NCI-H345 treated with DMSO at 0.1 percent for 48 hours (cell line): ENCODE data around the gene OSBPL3.

Experiments used
- DNase-seq: peaks from one replicate; lab custom pipeline; 2025; ENCODE audit not compliant: unreplicated experiment; lab: John Stamatoyannopoulos, UW

The OSBPL3 gene

DNA sequence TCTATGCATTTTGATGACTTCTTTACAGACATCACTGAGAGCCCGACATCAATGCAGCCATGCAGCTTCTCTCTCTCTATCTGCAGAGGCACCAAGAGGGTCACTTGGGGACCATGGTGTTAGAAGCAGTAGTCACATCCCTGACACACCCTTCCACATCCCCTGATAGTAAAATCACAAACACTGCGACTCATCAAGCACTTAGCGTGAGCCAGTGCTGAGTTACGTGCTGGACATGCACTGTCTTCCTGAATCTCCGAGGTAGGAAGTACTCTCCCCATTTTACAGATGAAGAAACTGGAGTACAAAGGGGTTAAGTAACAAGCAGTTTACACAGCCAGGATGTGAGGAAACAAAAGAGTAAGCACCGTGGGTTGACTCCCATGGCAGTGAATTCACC lies 109.2 kb downstream of the OSBPL3 start:
- no peak for DNase-seq

DNA sequence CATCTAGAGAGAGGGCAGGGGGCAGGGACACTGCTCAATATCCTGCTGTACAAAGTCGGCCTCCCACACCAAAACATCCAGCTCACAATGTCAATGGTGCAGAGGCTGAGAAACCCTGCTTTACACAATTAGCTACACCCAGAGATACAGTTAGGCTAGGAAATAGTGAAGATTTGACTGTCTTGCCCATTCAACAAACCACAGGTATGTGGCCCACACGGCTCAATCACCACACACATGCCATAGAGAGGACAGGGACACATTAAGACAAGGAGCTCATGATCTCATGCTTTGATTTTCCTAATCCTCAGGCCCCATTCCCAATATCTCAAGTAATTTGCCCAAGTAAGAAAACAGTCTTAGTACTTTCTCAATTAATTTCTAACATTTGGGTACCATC lies 110.4 kb downstream of the OSBPL3 start:
- no peak for DNase-seq

DNA sequence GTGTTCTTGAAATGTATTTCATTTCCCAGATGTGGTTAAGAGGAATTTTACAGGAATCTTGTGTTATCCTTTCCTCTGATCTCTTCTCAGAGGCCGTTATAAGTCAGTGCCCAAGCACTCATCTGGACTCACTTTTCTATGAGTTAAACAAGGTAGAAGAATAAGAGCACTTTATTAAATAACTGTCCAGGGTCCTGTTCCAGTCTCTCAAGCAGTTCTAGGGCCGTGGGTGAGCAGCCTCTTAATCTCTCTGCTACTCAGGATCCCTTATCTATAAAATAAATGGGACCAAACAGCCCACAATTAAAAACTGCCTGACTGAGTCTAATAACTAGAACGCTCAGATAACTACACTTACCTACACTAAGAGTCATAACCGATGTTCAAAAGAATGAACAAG lies 111.2 kb downstream of the OSBPL3 start:
- DNase-seq, result no peak

DNA sequence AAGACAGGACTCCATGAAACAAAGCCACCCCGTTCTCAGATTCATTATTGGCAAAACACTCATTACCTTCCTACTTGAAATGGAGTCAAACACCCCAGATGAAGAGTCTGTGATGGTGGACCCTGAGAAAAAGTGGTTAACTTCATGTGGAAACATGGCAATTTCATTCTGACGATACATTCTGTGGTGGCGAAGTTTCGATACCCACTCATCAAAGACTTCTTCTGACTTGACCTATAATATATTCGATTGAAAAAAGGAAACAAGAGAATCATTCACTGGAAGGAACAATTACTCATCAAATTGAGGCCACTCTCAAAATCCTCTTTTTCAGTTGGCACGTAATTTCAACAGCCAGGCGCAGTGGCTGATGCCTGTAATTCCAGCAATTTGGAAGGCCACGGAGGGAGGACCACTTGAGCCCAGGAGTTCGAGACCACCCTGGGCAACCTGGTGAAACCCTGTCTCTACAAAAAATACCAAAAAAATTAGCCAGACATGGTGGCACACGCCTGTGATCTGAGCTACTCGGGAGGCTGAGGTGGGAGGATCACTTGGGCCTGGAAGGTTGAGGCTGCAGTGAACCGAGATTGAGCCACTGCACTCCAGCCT lies 113.9 kb downstream of the OSBPL3 start:
- no peak for DNase-seq

DNA sequence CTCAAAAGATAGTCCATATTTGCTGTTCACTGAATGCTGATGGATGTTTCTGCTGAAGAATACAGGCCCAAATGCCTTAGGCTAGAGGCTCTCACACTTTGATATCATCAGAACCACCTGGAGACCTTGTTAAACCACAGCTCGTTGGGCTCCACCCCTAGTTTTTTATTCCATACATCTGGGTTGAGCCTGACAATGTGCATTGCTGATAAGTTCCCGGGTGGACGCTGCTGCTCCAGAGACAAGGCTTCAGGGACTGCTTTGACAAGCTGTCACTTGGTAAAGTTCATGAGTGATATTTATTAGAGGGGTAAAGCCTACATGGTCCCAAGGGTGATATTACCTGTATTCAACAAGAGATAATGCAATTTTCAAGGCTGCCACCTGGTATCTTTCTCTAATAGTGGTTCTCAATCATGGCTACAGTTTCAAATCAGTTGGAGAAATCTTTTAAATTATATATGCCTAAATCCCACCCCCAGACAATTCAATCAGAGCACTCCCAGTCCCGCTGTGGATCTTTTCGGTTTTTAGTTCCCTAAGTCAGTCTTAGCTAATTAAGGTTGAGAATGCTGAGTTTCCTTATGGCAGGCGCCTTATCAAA lies 115.7 kb downstream of the OSBPL3 start:
- DNase-seq, result no peak

DNA sequence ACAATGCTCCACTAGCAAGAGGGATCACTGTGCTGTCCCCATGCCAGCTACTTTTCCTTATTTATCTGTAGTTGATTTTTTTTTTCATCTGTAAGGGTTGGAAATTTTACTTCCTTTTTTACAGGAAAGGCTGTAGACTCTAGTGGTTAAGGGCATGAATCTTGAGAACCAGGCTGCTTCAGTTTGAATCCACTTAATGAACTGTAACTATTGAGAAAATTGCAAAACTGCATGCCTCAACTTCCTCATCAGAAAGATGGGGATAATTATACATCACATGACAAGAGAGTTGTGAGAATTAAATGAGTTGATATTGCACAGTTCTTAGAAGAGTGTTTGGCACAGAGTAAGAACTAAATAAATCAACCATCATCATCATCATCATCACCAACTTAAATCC lies 116.4 kb downstream of the OSBPL3 start:
- no peak for DNase-seq

DNA sequence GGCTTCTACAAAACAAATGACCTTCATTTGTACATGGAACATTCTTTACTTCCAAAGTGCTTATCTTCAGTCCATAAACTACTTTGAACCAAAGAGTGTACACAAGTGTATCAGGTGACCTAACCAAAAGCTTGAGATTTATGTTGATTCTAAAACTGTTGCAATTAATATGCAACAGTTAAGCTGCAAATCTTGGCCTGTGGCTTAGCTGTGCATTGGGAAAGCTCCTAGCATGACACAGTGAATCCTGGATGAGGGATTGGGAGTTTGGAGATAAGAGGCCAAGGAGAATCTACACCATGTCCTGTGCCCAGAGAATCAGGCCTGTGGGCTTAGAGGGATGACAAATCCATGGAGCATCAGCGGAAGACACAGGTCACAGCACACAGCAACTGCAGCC lies 117.5 kb downstream of the OSBPL3 start:
- DNase-seq, result no peak

DNA sequence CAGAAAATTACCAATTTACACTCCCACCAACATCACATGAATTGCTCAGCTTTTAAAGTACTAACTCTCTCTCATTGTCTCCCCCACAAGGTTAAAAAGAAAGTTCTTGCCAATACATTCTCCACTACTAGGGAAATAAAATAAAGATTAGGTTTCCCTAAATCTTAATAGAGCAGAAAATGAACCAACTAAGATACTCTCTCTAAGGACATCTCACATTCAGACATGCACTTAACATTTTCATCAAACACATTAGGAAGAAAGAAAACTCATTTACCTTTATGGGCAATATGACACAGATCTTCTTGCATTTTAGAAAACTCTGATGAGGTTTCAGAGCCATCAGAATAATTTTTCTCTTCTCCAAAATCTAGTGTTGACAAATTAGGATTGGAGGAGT lies 118.6 kb downstream of the OSBPL3 start:
- DNase-seq, result no peak

DNA sequence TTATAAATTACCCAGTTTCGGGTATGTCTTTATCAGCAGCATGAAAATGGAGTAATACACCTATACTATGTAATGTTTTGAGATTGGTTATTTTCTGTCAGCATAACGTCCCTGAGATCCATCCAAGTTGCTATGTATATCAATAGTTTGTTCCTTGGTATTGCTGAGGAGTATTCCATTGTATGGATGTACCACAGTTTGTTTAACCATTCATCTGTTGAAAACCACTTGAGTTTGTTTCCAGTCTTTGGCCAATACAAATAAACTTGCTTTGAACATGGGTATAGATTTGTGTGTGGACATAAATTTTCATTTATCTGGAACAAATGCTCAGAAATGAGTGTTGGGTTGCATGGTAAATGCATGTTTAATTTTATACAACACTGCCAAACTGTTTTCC lies 119.4 kb downstream of the OSBPL3 start:
- DNase-seq, result no peak

DNA sequence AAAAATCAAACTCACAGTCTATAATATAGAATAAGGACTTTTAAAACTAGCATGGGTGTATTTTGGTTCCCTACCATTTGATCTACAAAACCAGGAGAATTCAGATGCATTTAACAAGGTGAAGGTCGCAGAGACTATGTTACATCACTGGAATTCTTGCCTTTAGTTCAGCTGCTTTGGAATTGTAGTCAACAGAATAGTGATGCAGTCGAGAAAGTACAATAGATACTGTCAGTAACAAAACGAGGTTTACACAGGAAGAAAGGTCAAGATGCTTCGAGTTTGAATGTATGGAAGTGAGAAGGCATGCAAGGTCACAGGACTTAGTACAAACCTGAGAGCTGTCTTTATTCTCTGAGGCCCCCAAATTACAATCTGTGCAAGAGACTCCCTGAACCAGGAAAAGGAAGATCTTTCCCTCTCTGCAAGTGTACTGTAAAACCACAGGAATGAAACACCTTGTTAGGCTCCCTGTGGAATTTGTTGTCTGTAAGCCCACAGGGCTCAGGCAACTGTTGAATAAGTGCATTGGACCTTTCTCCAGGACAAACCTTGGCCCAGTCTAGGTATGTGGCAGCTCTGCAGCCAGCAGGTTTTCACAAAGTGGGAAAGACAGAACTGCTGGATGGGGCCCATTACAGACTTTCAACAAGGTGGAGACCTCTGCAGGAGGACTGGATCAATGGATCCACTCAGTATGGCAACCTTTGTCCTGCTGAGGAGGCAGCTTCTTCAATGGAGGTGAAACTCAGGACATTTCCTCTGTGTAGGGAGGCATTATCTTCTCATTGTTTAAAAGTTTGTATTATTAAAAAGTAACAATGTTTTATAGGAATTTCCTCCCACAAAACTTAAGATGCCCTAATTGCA lies 121.6 kb downstream of the OSBPL3 start:
- no peak for DNase-seq

DNA sequence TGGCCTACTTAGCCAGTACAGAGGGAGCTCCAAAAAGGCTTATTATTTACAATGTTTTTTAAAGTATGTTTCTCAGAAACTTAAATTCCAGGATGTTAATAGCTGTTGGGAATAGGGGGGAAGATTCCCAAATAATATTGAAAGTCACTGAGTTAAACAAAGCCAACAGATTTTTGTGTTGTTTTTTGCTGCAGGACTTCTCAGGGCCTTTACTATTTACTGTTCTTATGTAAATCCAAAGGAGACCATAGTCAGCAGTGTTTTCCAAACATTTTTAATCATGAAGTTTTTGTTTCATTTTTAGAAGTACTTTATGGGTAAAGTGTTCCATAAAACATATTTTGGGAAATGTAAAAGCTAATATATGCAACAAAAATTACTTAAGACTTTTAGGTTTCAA lies 122.4 kb downstream of the OSBPL3 start:
- no peak for DNase-seq

DNA sequence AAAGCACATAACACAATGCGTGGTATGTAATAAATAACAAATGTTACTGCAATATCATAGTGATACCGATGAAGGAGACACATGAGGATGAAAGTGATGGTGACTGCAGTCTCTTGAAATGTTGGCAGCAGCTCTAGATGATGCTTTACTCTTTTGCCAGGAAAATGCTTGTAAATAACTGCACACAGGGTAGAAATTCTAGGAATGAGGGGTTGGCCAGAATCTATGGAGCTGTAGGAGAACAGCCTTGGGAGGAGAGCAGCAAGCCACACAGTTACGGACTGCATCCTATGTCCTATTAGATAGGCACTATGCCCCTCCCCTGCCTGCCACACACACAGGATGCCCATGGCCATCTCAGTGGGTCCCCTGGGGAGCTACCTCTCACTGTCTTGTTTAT lies 125.1 kb downstream of the OSBPL3 start:
- DNase-seq, result no peak

DNA sequence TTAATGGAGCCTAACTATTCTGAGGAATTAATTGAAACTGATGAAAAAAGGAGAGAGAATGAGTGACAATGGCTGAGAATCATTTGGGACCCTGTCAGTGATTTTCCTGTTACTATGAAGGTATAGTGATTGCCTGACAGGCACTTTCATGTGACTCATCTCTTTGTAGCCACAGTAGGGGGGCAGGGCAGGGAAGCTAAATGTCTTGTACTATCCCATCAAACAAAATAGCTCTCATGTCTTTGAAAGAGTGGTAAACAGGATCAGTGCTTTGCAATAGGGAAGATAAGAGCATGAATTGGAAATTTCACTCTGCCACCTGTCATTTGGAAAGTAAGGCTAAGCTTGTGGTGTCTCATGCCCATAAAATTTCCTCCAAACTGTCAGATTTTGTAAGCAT lies 128.2 kb downstream of the OSBPL3 start:
- DNase-seq, result peak; percentile 45

DNA sequence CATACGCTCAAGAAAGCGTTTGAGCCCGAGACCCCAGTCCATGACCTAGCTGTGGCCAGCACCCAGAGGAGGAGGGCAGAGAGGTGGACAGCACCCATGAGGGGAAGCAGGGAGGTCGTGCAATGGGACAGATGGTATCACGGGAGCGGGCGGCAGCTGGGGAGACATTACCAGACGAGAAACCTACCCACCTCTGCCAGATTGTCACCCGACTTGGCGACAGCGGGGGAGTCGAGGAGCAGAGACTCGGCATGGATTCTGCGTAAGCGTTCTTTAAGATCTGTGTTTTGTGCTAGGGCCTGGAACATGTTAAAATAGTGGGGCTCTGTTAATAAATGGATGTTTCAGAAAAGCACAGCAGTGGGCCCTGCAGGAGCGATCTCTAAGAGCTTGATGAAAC lies 131.1 kb downstream of the OSBPL3 start:
- no peak for DNase-seq

DNA sequence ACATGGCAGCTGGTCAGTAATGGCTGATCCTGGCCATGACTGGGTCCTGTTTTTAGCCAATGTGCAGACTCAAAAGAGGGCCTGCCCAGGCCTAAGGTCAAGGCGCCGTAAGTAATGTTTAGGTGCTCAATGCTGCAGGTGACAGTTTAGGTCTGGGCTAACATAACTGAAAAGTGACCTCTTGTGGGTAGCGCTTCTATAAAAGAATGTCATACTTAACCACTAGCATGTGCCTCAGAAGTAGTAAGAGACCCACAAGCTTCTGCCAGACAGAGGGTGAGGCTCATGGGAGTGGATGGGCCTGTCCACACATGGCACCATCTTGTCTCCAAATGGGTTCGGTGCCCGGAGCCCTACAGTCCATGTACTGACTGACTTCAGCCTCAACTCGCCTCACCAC lies 132.2 kb downstream of the OSBPL3 start:
- DNase-seq, result no peak

DNA sequence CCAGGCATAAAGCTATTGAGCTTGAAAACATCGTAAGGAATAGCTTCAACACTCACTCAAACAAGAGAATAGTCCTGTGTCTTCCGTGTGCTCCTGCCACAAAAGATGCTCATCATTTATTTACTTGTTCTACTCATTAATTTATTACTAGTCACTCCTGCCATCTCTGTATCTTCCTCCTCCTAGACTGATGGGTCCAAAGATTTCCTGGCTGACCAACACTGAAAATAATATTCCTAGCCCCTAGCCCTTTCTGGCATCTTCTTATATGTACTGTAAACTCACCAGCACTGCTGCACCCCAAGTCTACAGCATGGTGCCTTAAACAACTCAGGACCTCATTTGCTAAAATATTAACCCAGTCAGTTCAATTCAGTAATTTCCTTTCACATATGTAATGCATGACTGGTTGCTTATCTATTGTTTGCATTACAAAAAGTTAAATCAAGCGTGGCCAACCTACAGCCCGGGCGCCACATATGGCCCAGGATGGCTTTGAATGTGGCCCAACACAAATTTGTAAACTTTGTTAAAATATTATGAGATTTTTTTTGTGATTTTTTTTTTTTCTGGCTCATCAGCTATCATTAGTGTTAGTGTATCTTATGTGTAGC lies 136.1 kb downstream of the OSBPL3 start:
- DNase-seq, result no peak

DNA sequence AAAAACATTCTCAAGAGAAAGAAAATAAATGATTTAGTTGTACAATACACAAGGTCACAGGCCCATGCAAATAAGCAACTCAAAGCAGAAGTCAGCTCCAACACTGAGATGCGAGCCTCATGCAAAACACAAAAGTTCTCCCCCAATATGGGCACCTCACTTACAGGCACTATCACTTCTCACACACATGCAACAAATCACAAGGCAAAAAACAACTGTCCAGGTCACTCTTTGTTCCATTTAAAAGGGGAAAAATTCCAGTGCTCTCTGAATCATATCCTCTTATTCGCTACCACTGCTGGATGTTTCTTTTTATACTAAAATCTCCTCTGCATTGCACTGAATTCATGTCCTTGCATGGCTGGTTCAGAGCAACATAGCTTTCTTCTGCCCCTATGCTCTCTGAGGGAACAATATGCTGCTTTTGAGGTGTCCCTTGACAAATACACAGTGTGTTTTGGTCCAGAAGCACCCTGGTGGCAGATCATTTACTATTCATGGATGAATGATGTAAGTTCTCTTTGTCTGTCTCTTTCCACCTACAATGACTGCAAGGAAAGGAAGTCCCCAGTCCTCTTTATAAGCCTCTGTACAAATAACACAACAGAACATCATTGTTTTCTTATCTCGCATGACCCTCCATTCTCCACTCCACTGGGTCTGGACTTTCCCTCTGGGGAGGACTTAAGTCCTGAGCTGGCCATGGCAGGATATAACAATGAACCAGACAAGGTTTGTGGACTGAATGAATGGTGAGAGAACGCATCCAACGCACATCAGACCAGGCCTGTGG lies 137.3 kb downstream of the OSBPL3 start:
- peak; percentile 87 for DNase-seq

DNA sequence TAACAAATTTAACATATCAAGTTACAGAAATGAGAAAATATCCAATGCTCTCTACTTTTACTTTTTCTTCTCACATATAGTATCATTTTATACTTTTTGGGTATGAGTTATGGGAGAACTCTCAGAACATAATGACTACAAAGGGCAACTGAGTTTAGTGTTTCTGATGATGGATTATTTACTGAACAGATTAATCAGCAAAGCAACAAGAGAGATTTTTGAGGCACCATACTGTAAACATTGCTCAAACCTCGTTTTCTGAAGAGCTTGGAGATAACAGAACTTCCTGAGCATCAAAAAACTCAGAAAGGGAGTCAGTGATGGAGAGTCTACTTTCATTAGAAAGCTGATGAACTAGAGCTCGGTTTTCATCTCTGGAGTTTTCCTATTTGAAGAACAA lies 137.9 kb downstream of the OSBPL3 start:
- DNase-seq, result no peak

DNA sequence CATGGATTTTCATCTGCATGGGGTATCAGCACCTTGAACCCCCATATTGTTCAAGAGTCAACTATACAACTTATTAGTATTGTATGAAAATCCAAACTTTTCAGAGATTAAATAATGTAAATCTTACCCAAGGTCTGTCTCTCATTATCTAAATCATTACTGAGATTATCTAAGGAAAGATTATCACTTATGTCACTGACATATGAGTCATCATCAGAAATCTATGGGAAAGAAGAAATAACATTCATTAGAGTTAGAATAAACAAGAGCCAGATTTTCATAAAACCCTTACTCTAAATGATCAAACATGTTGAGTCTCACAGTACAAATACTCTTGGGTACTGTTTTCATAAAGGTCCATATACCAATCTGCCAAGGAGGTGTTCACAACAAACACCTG lies 139.4 kb downstream of the OSBPL3 start:
- no peak for DNase-seq

DNA sequence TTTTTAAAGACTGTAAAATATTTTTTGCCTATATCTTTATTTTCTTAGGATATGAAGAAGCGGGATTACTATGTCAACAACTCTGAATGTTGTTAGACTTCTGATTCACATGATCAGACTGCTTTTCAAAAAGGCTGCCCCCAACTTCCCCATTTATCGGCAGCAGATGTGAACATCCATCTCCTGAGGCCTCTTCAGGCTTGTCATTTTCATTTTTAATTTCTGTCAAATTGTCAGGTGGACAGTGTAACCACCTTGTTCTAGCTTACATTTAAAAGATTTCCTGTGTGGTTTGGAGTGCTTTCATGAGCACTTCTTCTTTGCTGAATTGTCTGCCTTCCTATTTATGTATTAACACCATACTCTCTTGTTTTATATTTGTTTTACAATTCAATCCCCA lies 143.9 kb downstream of the OSBPL3 start:
- no peak for DNase-seq

DNA sequence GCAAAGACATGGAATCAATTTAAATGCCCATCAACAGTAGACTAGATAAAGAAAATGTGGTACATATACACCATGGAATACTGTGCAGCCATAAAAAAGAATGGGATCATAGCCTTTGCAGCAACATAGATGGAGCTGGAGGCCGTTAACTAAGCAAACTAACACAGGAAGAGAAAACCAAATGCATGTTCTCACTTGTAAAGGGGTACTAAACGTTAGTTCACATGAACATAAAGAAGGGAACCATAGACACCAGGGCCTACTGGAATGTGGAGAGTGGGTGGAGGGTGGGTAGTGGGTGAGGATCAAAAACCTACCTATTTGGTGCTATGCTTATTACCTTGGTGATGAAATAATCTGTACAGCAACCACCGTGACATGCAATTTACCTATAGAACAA lies 144.3 kb downstream of the OSBPL3 start:
- no peak for DNase-seq
